NCI-H2081 (cell line): ENCODE data around the gene GPR143.
A peak's percentile ranks its signal among the peaks of the same experiment; 100 is the strongest.

Experiments used
- DNase-seq, 2 experiments: peaks; one replicate each; lab custom pipeline; 2025; lab: John Stamatoyannopoulos, UW

The GPR143 gene

DNA sequence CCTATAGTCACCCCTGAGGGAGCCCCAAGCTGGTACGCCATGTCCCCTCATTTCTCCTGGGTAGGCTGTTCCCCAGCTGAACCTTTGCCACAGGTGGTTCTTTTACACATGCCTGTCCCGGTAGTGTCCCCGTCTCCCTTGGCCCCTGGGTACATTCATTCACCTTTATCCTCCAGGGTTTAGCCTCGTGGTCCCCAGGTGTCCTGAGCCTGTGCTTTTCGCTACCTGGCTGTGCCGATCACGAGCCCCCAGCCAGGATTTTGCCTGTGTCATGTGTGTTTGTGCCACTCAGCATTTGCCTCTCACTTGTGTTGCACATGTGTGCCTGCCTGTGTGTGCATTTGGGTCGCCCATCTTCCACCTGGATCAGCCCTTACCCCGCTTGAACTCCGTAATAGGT, 57.6 kb downstream of the GPR143 start:
- no peak for DNase-seq

DNA sequence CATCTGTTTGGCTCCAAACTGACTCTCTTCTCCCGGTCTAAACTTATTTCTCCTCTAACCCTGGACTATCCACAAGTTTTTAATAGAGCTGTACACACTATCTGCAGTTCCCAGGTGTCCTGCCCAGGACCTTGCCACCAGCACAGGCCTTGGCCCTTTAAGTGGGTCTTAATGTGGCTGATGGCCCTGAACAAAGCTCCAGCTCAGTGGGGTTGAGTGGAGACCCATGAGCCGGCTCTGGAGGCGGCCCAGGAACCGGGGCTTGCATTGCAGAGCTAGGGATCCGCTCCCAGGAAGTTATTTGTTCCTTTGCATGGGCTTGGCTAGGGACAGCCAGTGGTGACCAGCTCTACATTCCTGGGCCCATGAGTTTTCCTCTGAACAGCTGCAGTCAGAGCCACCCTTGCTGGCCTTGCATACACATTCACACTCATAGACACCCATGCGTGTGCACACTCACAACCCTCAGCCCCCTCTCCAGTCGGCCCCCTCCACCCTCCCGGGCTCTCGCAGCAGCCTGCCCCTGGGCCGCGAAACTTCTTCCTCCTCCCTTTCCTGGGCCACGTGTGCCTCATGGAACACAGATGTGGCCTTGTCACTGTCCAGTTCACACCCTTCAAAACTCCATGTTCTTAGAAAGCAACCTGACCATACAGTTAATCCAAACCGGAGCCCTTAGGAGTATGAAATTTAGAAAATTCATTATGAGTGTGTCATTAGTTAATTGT, 58.2 kb downstream of the GPR143 start:
- no peak for DNase-seq

DNA sequence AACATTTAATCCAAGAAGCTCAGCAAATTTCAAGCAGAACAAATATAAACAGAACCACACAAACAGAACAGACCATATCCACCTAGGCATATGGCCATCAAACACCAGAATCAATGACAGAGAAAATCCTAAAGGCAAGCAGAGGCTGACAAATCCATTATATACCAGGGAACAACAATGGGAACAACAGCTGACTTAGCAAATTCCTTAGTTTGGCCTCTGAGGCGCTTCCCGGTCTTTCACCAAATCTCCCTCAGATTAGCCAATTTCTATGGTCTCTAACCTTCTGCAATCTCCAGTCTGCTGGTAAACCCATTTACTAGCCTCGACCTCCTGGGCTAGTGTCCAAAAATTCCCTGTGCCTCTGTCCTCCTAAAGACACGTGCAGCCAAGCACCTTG, 59.2 kb downstream of the GPR143 start:
- DNase-seq = no peak

DNA sequence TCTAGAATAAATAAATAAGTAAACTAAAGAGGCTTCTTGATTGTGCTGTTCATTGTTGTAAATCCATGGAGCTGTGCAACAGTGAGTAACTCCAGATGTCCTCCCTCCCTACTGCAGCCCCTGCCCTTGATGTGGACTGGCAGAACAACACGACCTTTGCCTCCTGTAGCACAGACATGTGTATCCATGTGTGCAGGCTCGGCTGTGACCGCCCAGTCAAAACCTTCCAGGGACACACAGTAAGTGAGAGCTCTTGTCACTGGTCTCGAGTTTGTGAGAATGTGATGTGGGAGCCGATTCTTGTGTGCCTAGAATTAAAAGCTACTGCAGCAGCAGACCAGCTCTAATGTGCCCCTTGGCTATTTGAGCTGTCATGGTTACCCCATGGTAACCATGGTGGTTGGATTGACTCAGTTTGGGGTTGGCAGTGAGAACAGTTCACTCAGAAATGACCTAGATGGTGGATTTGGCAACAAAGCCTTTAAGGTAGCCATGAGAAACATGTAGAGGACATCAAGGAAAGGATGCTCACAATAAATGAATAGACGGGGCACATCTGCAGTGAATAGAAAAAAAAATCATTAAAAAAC, 60.7 kb downstream of the GPR143 start:
- DNase-seq = no peak

DNA sequence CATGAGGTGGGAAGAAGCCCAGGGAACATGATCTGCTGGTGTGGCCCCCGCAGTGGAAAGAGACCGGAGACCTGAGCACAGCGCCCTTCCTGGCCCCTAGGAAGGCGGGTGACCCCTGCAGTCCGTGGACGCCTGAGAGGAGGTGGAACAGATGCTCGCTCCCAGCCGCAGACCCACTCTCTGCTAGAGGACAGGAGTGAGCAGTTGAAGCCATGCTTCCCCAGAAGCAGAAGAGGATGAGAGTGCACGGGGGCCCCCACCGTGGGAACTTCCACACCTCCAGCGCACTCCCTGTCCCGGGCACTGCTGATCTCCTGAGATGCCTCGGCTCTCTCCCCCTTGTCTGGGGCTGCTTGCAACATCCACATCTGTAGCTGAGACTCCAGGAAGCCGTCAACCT, 62.2 kb downstream of the GPR143 start:
- DNase-seq = no peak

DNA sequence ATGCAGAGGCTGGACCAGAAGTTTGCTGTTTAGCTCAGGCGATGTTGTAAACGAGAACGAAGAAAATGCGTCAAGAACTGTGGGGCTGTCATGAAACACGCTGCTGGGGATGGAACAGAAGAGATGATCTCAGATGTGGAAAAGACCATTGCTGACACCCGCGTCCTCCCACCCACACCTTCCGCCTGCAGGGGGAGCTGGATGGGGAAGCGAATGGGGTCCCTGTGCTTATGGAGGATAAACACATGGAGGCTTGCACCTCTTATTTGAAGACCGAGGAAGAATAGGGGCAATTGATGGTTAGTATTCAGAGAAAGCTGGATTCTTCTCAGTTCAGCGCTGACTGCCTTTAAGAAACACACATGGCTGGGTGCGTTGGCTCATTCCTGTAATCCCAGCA, 63.9 kb downstream of the GPR143 start:
- DNase-seq = no peak

DNA sequence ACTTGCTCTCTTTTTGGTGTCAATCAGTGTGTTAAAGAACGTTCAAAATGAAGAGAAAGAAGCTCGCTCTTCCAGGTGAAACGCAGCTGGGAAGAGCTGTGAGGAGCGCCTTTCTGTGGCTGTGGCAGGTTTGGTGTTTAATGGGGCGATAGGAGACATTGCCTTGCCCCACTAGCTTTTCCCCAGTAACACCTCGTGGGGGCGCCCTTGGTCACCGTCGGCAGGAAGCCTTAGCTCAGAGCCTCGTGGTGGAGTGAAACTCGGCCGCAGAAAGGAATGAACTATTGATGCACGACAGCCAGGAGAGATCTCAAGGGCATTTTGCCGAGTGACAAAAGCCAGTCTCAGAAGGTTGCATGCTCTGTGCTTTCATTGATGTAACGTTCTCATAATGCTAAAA, 65.1 kb downstream of the GPR143 start:
- no peak for DNase-seq

DNA sequence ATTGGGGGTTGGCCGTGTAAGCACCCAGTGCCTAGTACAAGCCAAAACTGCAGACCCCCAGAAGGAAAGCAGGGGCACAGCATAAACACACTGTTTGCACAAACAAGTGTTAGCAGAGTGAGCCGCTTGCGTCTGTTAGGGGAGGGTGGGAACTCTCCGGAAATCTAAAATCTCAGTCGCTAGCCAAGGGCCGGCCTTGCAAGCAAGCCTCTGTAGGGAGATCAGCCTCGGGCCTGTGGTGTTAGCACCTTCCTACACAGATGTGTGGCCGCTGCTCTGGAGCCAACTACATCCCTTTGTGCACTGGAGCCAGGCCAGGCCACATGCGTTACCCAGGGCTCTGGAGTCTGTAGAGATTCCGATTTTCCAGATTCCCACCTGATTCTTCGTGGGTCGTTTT, 67.1 kb downstream of the GPR143 start:
- no peak for DNase-seq

DNA sequence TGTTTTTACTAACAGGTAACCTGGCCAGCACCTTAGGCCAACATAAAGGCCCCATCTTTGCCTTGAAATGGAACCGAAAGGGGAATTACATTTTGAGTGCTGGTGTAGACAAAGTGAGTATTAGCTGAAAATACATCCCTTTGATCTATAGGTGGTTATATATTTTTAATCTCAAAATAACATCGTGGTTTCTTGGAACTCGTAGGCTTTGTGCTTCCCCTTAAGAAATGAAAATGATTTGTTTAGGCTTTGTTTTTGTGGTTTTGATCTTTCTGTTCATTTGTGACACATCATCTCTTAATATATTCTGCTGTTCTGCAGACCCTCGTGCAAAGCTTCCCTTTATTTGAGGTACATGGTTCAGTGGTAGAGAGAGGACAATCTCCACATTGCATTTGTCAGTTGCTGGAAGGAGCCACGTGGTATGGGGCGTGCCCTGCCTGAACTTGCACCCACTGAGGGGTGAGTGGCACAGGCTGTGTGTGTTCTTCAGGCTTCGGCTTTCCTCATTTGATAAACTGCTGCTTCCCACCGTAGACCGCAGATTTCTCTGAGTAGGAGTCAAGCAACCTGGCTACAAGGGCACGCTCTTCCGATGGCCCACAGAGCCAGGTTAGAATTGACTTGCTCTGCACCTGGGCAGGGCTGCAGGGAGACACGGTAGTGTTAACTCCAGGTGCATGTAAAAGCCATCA, 72.2 kb downstream of the GPR143 start:
- no peak for DNase-seq

DNA sequence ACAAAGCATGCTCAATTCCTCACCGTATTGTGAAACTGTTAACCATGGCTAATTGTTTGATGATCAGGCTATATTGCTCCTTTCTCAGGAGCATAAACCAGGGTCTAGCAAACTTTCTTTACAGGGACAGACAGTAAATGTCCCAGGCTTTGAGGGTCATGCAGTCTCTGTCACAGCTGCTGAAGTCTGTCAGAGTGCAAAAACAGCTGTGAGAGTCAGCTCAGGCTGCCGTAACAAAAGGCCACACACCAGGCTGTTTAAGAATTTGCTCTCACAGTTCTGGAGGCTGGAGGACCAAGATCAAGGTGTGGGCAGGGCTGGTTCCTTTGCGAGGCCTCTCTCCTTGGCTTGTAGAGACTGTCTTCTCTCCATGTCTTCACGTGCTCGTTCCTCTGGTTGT, 75.6 kb downstream of the GPR143 start:
- DNase-seq = no peak

DNA sequence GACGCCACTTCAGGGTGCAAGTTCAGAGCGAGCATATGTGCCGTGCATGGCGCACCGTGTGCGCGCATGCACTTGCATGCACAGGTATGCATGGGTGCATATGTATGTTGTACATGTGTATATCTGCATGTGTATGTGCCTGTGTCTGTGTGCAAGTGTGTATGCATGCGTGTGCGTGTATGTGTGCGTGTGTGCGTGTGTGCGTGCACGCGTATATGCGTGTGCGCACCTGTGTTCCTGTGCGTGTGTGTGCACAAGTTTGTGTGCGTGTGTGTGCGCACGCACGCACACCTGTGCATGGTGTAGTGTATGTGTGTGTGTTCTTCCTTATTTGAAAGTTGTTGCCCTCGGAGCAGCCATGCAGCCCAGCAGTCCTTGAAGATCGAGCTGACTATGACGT, 76.8 kb downstream of the GPR143 start:
- DNase-seq = no peak

DNA sequence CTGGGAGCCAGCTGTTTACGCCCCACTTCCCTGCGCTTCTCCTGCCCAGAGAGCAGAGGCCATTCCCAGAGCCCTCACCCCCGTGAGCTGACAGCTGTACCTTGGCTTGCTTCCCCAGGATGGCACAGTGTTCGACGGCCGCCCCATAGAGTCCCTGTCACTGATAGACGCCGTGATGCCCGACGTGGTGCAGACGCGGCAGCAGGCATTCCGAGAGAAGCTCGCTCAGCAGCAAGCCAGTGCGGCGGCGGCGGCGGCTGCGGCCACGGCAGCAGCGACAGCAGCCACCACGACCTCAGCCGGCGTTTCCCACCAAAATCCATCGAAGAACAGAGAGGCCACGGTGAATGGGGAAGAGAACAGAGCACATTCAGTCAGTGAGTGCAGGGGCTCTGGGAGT, 77.7 kb downstream of the GPR143 start:
- no peak for DNase-seq

DNA sequence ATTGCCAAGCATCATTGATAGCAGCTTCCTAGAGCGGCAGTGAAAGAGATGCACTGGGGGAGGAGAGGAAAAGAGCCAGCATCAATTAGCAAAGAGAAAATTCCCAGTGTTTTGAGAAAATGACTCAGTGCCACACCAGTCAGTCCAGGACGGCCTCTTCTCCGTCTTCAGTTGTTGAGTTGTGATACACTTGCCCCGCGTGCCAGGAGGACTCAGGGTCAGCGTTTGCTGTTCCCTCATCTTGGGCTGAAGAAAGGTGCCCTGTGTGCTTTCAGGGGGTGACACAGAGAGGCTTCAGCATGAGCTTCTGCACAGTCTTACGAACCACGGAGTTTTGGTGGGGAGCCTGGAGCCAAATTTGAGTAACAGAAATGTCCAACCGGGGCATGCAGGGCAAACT, 82.3 kb downstream of the GPR143 start:
- no peak for DNase-seq

DNA sequence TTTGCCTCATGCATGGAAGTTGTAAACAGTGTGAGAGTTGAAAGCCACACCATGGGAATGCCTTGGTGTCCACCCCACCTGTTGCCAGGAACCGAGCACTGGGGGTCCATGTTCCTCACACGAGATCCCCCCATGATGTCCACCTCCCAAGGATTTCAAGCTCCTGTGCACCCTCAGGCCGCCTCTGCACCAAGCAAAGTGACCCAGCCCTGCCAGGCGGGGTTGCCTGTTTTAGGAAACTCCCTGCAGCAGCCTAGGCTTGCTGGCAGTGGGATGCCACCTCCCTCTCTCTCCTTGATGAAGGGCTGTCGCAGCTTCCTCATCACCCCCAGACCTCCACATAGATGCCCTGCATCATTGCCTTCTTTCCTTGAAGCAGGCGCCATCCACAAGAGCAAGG, 82.8 kb downstream of the GPR143 start:
- no peak for DNase-seq

DNA sequence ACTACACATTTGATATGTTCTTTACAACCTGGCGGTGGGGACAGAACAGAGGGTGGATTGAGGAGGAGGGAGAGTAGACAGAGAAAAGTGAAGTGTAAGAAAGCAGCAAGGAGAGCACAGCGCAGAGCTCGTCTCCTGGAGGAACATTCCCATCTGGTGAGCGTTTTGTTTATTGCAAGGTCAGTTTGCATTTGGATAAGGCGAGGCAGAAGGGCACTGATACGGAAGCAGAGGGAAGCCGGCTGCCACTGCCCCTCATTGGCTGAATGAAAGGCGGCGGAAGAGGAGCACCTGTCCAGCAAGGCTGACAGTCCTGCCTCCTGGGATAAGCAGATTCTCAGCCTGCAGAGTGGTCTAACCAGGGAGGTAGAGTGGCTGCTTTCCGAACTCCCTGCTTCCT, 83.2 kb downstream of the GPR143 start:
- no peak for DNase-seq

DNA sequence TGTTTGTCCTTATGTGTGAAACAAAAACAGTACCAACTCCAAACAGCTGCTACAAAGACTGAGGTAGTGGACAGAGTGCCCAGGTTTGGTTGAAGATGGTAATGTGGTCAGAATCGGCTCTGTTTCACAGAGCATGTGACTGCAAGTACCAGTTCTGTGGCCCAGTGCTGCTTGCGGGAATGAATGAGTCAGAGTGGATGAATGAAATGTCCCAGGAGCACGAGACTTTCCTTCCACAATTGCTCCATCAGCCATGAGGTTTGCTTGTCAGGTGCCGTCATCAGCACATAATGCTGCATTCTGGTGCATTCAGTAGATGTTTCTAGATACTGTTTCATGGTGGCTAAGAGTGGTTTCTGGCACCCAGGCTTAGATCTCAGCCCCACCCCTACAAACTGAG, 84.2 kb downstream of the GPR143 start:
- DNase-seq = no peak

DNA sequence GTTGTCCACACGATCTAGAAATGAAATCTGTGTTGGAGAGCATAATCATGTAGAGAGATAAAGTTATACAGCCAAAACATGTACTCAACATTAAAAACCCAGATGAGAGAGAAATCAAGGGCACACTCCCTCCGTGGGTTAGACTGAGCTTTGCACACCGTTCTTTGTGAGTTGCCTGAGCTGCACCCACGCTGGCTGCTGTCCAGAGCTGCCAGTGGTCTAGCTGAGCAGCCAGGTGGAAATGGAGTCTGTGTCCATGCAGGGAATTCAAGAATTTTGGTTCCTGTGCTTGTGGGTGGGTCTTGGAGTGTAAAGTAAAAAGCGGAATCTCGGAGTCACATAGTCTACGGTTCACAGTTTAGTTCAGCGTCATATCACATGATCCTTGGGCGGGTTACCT, 84.6 kb downstream of the GPR143 start:
- DNase-seq = no peak

DNA sequence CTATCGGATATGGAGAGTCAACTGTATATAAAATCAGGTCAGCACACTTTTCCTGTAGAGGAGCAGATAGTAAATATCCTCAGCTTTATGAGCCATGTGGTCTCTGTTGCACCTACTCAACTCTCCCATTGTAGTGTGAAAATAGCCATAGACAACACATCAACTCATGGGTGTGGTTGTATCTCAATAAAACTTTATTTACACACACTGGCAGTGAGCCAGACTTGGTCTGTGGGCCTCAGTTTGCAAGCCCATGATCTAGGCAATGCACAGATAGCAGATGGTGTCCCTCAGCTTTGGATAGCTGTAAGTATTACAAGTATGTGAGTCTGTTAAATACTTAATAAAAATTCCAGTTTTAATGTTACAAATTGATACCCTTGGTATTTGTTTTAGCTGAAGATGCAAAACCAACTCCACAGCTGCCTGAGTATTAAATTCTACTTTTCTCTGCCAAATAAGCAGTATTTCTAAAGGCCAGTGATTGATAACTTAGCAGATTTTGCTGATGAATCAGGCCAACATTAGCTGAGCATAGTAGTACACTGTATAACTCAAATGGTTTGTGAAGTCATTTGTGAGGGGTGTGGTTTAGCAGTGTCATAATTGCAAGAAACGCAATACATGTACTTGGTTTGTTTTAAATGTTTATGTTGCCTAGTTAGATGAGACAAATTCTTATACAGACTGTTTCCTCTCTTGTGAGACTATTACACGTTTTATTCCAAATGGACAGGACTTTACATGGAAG, 87.3 kb downstream of the GPR143 start:
- DNase-seq = no peak

DNA sequence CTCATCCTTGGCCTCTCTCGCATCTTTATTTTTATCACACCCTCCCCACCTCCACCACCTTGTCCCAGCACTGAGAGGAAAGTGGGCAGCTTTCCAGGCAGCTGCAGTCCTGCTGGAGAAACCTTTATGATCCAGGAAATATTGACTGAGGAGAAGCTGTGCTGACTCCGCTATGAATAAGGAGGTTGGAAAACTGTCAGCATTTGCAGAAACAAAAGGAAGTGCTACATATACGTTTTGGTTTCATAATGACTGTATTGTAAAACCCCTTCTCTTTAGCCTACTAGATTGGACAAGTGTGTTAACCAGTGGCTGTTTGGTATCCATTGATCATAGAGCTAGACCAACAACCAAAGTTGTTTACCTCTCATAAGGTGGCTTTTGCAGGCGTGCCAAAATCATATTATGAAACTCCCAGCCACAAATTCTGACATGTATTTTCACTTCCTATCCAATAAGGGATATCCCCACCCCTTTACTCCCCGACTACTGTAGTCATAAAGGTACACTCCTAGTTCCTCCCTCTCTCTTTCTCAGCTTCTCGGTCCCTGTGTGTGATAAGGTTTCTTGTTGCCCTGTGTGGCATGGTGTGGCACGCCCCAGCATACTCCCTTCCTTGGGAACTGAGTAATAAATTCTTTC, 88.4 kb downstream of the GPR143 start:
- DNase-seq = peak; percentile 6 to 61

DNA sequence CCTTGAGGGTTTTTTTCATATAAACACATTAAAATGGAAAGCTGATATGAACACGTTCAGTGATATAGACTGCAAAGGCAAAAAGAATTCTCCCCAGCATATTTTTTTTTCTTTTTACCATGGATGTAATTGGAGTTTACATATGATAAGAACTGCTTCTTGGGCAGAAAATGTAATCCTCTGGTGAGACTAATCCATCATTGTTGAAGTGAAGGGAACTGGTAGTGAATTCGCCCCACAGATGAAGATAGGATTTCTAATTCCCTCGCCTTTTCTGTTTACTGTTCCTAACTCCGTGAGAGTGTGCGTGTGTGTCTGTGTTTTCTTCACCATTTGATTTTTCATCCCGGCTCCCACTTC, 88.9 kb downstream of the GPR143 start:
- DNase-seq = no peak

DNA sequence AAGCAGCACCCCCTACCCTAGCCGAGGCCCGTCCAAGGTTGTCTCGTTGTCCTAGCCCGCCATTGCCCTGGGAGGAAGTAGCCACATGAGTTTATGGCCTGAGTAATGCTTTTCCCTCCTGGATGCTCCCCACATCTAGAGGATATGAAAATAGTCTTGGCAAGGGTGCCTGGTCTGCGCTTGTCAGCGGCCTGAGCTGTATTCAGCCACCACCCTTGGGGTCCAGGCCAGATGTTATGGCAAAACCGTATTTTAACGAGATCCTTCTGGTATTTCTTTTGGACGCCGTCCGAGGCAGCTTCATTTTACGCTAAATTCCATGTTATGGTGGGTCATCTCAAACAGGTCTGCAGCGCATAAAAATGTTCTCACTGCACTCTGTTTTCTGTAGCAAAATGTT, 89.3 kb downstream of the GPR143 start:
- no peak for DNase-seq
